ENCODE measurements around the gene PTPRN2. TPM values are rescaled to one million over a fixed set of nuclear protein-coding genes. Genes with fewer than 3 reads are reported as not detected.

The PTPRN2 gene
- polyA plus RNA-seq, 1 experiment, result 0.31 TPM

GRCh38 chr7:157952841-157953645 lies 634.6 kb downstream of the PTPRN2 start:
- no peaks in the 10 kb centered on the region for H3K36me3 ChIP-seq (ENCODE audit: control insufficient read depth, insufficient read depth, low read length)
- no peak for DNase-seq (ENCODE audit: low read depth)
- no peak overlapping the region for H3K4me3 ChIP-seq (ENCODE audit: low read depth, low read length)
- ChIA-PET POLR2A (no interaction called here), CTCF (no interaction called here)
- no peak for TF ChIP-seq CTCF (IDR thresholded peaks at IDR 0.05; ENCODE audit: insufficient read depth, low read depth, low read length)
- no peaks in the 10 kb centered on the region for H3K27me3 ChIP-seq (ENCODE audit: control insufficient read depth, insufficient read depth, low read length)

GRCh38 chr7:157952050-157952667 lies 635.5 kb downstream of the PTPRN2 start:
- TF ChIP-seq CTCF (IDR thresholded peaks at IDR 0.05; ENCODE audit: insufficient read depth, low read depth, low read length), result no peak
- POLR2A ChIA-PET, result no interaction called here
- DNase-seq (ENCODE audit: low read depth), result no peak
- Histone ChIP-seq H3K36me3 (ENCODE audit: control insufficient read depth, insufficient read depth, low read length) (no peaks in the 10 kb centered on the region), H3K27me3 (ENCODE audit: control insufficient read depth, insufficient read depth, low read length) (no peaks in the 10 kb centered on the region), H3K4me3 (ENCODE audit: low read depth, low read length) (no peak overlapping the region)
- CTCF ChIA-PET, result no interaction called here

GRCh38 chr7:157951300-157952049 lies 636.1 kb downstream of the PTPRN2 start:
- no peaks in the 10 kb centered on the region for H3K36me3 ChIP-seq (ENCODE audit: control insufficient read depth, insufficient read depth, low read length)
- ChIA-PET POLR2A (no interaction called here), CTCF (no interaction called here)
- no peak for TF ChIP-seq CTCF (IDR thresholded peaks at IDR 0.05; ENCODE audit: insufficient read depth, low read depth, low read length)
- no peaks in the 10 kb centered on the region for H3K27me3 ChIP-seq (ENCODE audit: control insufficient read depth, insufficient read depth, low read length)
- no peak for DNase-seq (ENCODE audit: low read depth)
- no peak overlapping the region for H3K4me3 ChIP-seq (ENCODE audit: low read depth, low read length)

GRCh38 chr7:157949711-157950110 lies 637.9 kb downstream of the PTPRN2 start:
- no peak for DNase-seq (ENCODE audit: low read depth)
- ChIA-PET POLR2A (no interaction called here), CTCF (no interaction called here)
- TF ChIP-seq CTCF (IDR thresholded peaks at IDR 0.05; ENCODE audit: insufficient read depth, low read depth, low read length), result no peak
- H3K4me3 ChIP-seq (ENCODE audit: low read depth, low read length), result no peak overlapping the region
- no peaks in the 10 kb centered on the region for H3K27me3 ChIP-seq (ENCODE audit: control insufficient read depth, insufficient read depth, low read length)
- no peaks in the 10 kb centered on the region for H3K36me3 ChIP-seq (ENCODE audit: control insufficient read depth, insufficient read depth, low read length)

GRCh38 chr7:157947504-157947903 lies 640.1 kb downstream of the PTPRN2 start:
- POLR2A ChIA-PET, result no interaction called here
- no peak overlapping the region for H3K4me3 ChIP-seq (ENCODE audit: low read depth, low read length)
- H3K36me3 ChIP-seq (ENCODE audit: control insufficient read depth, insufficient read depth, low read length), result no peaks in the 10 kb centered on the region
- no peak for TF ChIP-seq CTCF (IDR thresholded peaks at IDR 0.05; ENCODE audit: insufficient read depth, low read depth, low read length)
- DNase-seq (ENCODE audit: low read depth), result no peak
- CTCF ChIA-PET, result interaction anchor here (0.8 kb wide), 1 partner anchor 1197 kb away, joined by 3 read pairs; the partner anchor contains the start of gene VIPR2
- H3K27me3 ChIP-seq (ENCODE audit: control insufficient read depth, insufficient read depth, low read length), result no peaks in the 10 kb centered on the region

Measured in BJ (cell line).